HepG2 (cell line): ENCODE results near the gene RRBP1. TPM values are rescaled to one million over a fixed set of nuclear protein-coding genes. Genes with fewer than 3 reads are reported as not detected.

Experiments
- FOXP4 ChIP-seq: sonication (generic); formaldehyde crosslinking; IDR thresholded peaks from 2 replicates; pipeline ENCODE4 v1.4.0; 2020; ENCODE audit warnings: missing genetic modification reagents
- FUBP1 ChIP-seq: sonication (generic); formaldehyde crosslinking; IDR thresholded peaks from 2 replicates; pipeline ENCODE4 v1.5.1; 2020; ENCODE audit warnings: missing genetic modification reagents, mild to moderate bottlenecking, borderline replicate concordance
- PBX2 ChIP-seq: IDR thresholded peaks from 2 replicates; pipeline ENCODE4 v1.6.1; 2016; ENCODE audit warnings: control low read depth
- ZBTB34 ChIP-seq: sonication (generic); formaldehyde crosslinking; IDR thresholded peaks from 2 replicates; pipeline ENCODE4 v1.8.0; 2022; ENCODE audit warnings: mild to moderate bottlenecking, missing genetic modification reagents
- ZNF160 ChIP-seq: sonication (generic); formaldehyde crosslinking; IDR thresholded peaks from 2 replicates; pipeline ENCODE4 v1.8.0; 2022; ENCODE audit warnings: mild to moderate bottlenecking, inconsistent platforms, missing genetic modification reagents
- ZNF18 ChIP-seq: sonication (generic); formaldehyde crosslinking; IDR thresholded peaks from 2 replicates; pipeline ENCODE4 v1.8.0; 2022; ENCODE audit warnings: mild to moderate bottlenecking, missing genetic modification reagents; ENCODE audit not compliant: insufficient replicate concordance
- ZNF318 ChIP-seq: sonication (generic); formaldehyde crosslinking; IDR thresholded peaks from 2 replicates; pipeline ENCODE4 v1.4.0; 2020; ENCODE audit warnings: mild to moderate bottlenecking, missing genetic modification reagents
- ZNF382 ChIP-seq: sonication (generic); formaldehyde crosslinking; IDR thresholded peaks from 2 replicates; pipeline ENCODE4 v1.5.0; 2020; ENCODE audit warnings: missing genetic modification reagents, mild to moderate bottlenecking, borderline replicate concordance
- ZNF83 ChIP-seq: sonication (generic); formaldehyde crosslinking; IDR thresholded peaks from 2 replicates; pipeline ENCODE4 v1.4.0; 2020; ENCODE audit warnings: missing genetic modification reagents, mild to moderate bottlenecking, borderline replicate concordance
- polyA plus RNA-seq, 8 experiments: library from polyadenylated mRNA; depleted of rRNA in 3 of 8; stranded (reverse) in 7 of 8; unstranded in 1 of 8; fragments of >200 nt; fragmentation: Illumina TruSeq in 4 of 8; extraction: Trizol in 4 of 8; gene quantifications; 2 replicates each; pipeline versions ENCODE4 v1.2.1 to v1.2.3, GENCODE V29; 2011 to 2016; ENCODE audit warnings: low read depth in 4 of 8, missing spikeins in 1 of 8, mixed read lengths in 1 of 8; ENCODE audit not compliant: insufficient read depth in 1 of 8
- total RNA-seq, 5 experiments: library from RNA; depleted of rRNA; stranded (reverse); fragments of >200 nt; fragmentation: Illumina TruSeq; extraction: Trizol; gene quantifications; 2 replicates each; pipeline ENCODE4 v1.2.3, GENCODE V29; 2016; ENCODE audit warnings: low read depth in 1 of 5

The RRBP1 gene
- total and polyA plus RNA-seq, 2 of the 13 experiments (the other 11 are each of a cell fraction or from before 2014, with no cell fraction given): 150 to 222 TPM

- TF ChIP-seq ZNF18 (CRISPR knock-in tag): no peak
- TF ChIP-seq ZNF318: no peak; the same call in 1 of the 2 replicates
- no peak; the same call in none of the 2 replicates for TF ChIP-seq ZNF160 (CRISPR knock-in tag)
- no peak for TF ChIP-seq ZNF83 (CRISPR knock-in tag)
- no peak for TF ChIP-seq ZNF382 (CRISPR knock-in tag)
- TF ChIP-seq PBX2: no peak
- TF ChIP-seq FOXP4 (CRISPR knock-in tag): peak; percentile 79
- TF ChIP-seq ZBTB34 (CRISPR knock-in tag): no peak
- no peak for TF ChIP-seq FUBP1 (CRISPR knock-in tag)
These were observed 1.9 kb downstream of the RRBP1 start (continued) for GRCh38 chr20:17679941-17680835.
